ENCODE results near the gene RPS21.

DNA sequence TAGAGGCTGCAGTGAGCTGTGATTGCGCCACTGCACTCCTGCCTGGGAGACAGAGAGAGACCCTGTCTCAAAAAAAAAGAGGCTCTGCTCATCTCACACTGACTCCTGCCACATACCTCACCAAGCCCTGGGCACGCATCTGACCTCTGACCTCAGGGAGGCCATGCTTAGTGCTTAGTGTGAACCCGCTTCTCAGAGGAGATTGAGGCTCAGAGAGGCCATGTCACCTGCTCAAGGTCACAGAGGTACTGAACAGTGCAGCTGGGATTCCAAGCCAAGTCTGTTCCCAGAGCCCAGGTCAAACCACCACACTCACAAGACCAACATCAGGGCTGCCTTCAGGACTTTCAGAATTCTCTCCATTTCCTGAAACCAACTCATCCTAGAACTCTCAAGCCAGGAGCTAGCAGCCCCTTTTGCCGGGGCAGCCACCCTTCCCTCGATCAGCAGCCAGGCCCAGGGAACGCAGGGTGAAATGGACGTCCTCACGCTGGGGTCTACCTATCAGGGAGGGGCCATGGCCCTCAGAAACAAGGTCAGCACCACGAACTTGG lies 17.3 kb downstream of the RPS21 start:
- TF ChIP-seq, protein P1, sequence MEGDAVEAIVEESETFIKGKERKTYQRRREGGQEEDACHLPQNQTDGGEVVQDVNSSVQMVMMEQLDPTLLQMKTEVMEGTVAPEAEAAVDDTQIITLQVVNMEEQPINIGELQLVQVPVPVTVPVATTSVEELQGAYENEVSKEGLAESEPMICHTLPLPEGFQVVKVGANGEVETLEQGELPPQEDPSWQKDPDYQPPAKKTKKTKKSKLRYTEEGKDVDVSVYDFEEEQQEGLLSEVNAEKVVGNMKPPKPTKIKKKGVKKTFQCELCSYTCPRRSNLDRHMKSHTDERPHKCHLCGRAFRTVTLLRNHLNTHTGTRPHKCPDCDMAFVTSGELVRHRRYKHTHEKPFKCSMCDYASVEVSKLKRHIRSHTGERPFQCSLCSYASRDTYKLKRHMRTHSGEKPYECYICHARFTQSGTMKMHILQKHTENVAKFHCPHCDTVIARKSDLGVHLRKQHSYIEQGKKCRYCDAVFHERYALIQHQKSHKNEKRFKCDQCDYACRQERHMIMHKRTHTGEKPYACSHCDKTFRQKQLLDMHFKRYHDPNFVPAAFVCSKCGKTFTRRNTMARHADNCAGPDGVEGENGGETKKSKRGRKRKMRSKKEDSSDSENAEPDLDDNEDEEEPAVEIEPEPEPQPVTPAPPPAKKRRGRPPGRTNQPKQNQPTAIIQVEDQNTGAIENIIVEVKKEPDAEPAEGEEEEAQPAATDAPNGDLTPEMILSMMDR (IDR thresholded peaks at IDR 0.05): no peak
- TF ChIP-seq POLR2A (IDR thresholded peaks at IDR 0.05) (no peak), EP300 (IDR thresholded peaks at IDR 0.05) (no peak), POLR2AphosphoS5 (IDR thresholded peaks at IDR 0.05) (no peak)

All from sigmoid colon (tissue), 4 donors.